ENCODE data around the gene SUPT3H. TPM values are rescaled to one million over a fixed set of nuclear protein-coding genes. Genes with fewer than 3 reads are reported as not detected.
A peak's percentile ranks its signal among the peaks of the same experiment; 100 is the strongest.

Gene SUPT3H
- total RNA-seq, 1 experiment from 2014 or later = 12.7 TPM

DNA sequence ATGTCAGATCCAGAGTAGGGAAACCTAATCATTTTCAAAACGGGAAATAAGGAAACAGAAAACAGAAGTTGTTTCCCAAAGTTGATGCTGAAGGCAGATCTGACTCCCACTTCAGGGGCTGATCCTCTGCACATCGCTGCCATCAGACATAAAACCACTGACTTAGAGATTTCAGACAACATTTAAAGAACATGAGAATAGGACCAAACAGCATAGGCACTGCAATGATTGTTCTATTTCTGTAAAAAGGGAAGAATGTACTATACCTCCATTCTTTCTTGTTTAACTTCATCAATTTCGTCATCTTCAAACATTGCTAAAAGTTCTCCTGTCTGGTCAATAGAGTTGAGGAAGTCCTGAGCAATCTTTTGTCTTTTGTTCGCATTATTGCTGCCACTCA, 374.3 kb downstream of the SUPT3H start:
- no peak overlapping the region for H3K4me3 Mint-ChIP-seq (ENCODE audit: unreplicated experiment)

DNA sequence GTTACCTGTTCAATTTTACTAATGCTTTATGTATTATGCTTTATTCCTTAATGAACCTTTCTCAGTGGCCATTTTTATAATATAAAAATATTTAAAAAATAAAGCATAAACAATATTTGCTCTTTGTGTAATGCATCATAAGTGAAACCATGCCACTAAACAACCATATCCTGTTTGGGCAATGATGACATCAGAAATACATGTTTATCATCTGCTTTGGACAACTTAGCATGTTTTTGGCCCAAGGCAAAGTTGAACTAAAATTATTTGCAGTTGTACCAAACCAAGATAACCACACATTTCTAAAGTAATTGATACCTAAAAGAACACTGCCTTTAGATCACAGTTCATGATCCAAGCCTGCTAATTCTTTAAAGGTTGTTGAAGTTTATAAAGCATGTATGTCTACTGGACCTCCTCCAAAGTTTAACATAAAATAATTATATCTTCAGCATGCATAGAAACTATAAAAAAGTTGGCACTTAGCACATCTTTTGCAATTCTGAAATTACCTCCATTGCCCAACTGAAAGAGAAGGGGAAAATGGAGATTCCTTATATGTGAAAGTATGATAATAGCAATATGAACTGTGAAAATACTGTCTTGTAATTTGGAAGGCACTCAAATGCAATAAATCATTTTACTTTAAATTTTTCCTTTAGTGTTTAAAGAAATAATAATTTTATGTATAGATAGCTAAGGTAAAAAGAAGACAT, 375.2 kb downstream of the SUPT3H start:
- no peak overlapping the region for H3K4me3 Mint-ChIP-seq (ENCODE audit: unreplicated experiment)
- H3K27ac Mint-ChIP-seq (ENCODE audit: low read depth, unreplicated experiment) = peak overlapping the region; percentile 23
- no peaks in the 10 kb centered on the region for H3K4me1 Mint-ChIP-seq (ENCODE audit: insufficient read depth, unreplicated experiment)
- H3K27me3 Mint-ChIP-seq (ENCODE audit: insufficient read depth, unreplicated experiment) = no peaks in the 10 kb centered on the region
- no peaks in the 10 kb centered on the region for H3K9me3 Mint-ChIP-seq (ENCODE audit: unreplicated experiment)
- ChIA-PET CTCF (interaction anchor here (0.6 to 0.7 kb wide), 2 partner anchors 12 to 507 kb away, joined by 3 read pairs; no protein-coding TSS in a partner anchor), POLR2A (interaction anchor here (0.8 kb wide), 1 partner anchor 23 kb away, joined by 4 read pairs; no protein-coding TSS in a partner anchor)
- intact Hi-C loops (cut with micrococcal nuclease) = no loop called here
- no peaks in the 10 kb centered on the region for H3K36me3 Mint-ChIP-seq (ENCODE audit: insufficient read depth, unreplicated experiment)
- DNase-seq (ENCODE audit: unreplicated experiment) = peak; percentile 1
- no TSS peak for BruUV-seq (replicated peaks)
- TF ChIP-seq, protein P1, sequence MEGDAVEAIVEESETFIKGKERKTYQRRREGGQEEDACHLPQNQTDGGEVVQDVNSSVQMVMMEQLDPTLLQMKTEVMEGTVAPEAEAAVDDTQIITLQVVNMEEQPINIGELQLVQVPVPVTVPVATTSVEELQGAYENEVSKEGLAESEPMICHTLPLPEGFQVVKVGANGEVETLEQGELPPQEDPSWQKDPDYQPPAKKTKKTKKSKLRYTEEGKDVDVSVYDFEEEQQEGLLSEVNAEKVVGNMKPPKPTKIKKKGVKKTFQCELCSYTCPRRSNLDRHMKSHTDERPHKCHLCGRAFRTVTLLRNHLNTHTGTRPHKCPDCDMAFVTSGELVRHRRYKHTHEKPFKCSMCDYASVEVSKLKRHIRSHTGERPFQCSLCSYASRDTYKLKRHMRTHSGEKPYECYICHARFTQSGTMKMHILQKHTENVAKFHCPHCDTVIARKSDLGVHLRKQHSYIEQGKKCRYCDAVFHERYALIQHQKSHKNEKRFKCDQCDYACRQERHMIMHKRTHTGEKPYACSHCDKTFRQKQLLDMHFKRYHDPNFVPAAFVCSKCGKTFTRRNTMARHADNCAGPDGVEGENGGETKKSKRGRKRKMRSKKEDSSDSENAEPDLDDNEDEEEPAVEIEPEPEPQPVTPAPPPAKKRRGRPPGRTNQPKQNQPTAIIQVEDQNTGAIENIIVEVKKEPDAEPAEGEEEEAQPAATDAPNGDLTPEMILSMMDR (IDR thresholded peaks at IDR 0.05; ENCODE audit: unreplicated experiment) = no peak

More for the DNA sequence above, 374.3 kb downstream of the SUPT3H start:
- no peak overlapping the region for H3K27ac Mint-ChIP-seq (ENCODE audit: low read depth, unreplicated experiment)
- H3K4me1 Mint-ChIP-seq (ENCODE audit: insufficient read depth, unreplicated experiment) = no peaks in the 10 kb centered on the region
- H3K27me3 Mint-ChIP-seq (ENCODE audit: insufficient read depth, unreplicated experiment) = no peaks in the 10 kb centered on the region
- TF ChIP-seq, protein P1 (IDR thresholded peaks at IDR 0.05; ENCODE audit: unreplicated experiment) = no peak
- BruUV-seq (replicated peaks) = no TSS peak
- intact Hi-C loops (cut with micrococcal nuclease) = no loop called here
- no peak for DNase-seq (ENCODE audit: unreplicated experiment)
- ChIA-PET CTCF (interaction anchor here (0.6 kb wide), 1 partner anchor 678 kb away, joined by 4 read pairs; no protein-coding TSS in a partner anchor), POLR2A (interaction anchor here (0.8 kb wide), 1 partner anchor 22 kb away, joined by 4 read pairs; no protein-coding TSS in a partner anchor)
- H3K9me3 Mint-ChIP-seq (ENCODE audit: unreplicated experiment) = no peaks in the 10 kb centered on the region
- H3K36me3 Mint-ChIP-seq (ENCODE audit: insufficient read depth, unreplicated experiment) = no peaks in the 10 kb centered on the region

DNA sequence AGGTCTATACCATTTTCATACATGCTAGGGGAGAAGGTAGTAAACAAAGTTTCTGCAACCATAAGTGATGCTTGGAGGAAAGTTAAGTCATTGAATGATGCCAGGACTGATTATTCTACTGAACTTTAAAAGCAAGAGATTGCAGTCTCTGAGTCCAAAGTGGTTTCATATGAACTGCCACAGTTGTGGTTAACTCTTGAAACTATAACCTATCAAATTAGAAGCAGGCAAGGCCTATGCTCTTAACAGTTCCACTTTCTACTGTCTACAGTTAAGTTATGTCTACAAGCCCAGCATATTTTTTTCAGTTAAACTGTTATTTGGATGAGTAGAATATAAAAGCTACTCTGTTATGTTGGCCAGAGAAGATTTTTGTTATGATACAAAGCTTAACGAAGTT, 376.1 kb downstream of the SUPT3H start:
- TF ChIP-seq, protein P1 (IDR thresholded peaks at IDR 0.05; ENCODE audit: unreplicated experiment) = no peak
- Mint-ChIP-seq H3K36me3 (ENCODE audit: insufficient read depth, unreplicated experiment) (no peaks in the 10 kb centered on the region), H3K27me3 (ENCODE audit: insufficient read depth, unreplicated experiment) (no peaks in the 10 kb centered on the region), H3K4me1 (ENCODE audit: insufficient read depth, unreplicated experiment) (no peaks in the 10 kb centered on the region), H3K27ac (ENCODE audit: low read depth, unreplicated experiment) (no peak overlapping the region), H3K9me3 (ENCODE audit: unreplicated experiment) (no peaks in the 10 kb centered on the region), H3K4me3 (ENCODE audit: unreplicated experiment) (no peak overlapping the region)
- POLR2A ChIA-PET = no interaction called here
- BruUV-seq (replicated peaks) = no TSS peak
- CTCF ChIA-PET = interaction anchor here (0.6 to 1.6 kb wide), 5 partner anchors 11 to 527 kb away, joined by 3 read pairs; no protein-coding TSS in a partner anchor
- DNase-seq (ENCODE audit: unreplicated experiment) = no peak
- intact Hi-C loops (cut with micrococcal nuclease) = no loop called here

GRCh38 chr6:45000833-45001232, 376.9 kb downstream of the SUPT3H start:
- no peaks in the 10 kb centered on the region for H3K27me3 Mint-ChIP-seq (ENCODE audit: insufficient read depth, unreplicated experiment)
- BruUV-seq (replicated peaks) = no TSS peak
- H3K27ac Mint-ChIP-seq (ENCODE audit: low read depth, unreplicated experiment) = no peak overlapping the region

More at GRCh38 chr6:45000833-45001232, 376.9 kb downstream of the SUPT3H start:
- H3K4me3 Mint-ChIP-seq (ENCODE audit: unreplicated experiment) = no peak overlapping the region
- ChIA-PET CTCF (interaction anchor here (0.5 to 1.6 kb wide), 6 partner anchors 212 to 545 kb away, joined by 3 read pairs; no protein-coding TSS in a partner anchor), POLR2A (no interaction called here)
- intact Hi-C loops (cut with micrococcal nuclease) = no loop called here
- TF ChIP-seq, protein P1 (IDR thresholded peaks at IDR 0.05; ENCODE audit: unreplicated experiment) = no peak
- H3K36me3 Mint-ChIP-seq (ENCODE audit: insufficient read depth, unreplicated experiment) = no peaks in the 10 kb centered on the region
- no peaks in the 10 kb centered on the region for H3K4me1 Mint-ChIP-seq (ENCODE audit: insufficient read depth, unreplicated experiment)
- no peaks in the 10 kb centered on the region for H3K9me3 Mint-ChIP-seq (ENCODE audit: unreplicated experiment)
- no peak for DNase-seq (ENCODE audit: unreplicated experiment)

Measured in MCF 10A (cell line).